K562 (cell line): ENCODE results near the gene POU2F3. TPM values are rescaled to one million over a fixed set of nuclear protein-coding genes. Genes with fewer than 3 reads are reported as not detected.

Experiments
- ARID1B ChIP-seq: fragments of 450-650 bp; IDR thresholded peaks from 2 replicates; pipeline ENCODE4 v1.6.1; 2016; ENCODE audit warnings: antibody characterized with exemption, mild to moderate bottlenecking, inconsistent platforms
- CBX3 ChIP-seq, 2 experiments: IDR thresholded peaks; 1 replicate in 1 of 2; 2 replicates in 1 of 2; pipeline ENCODE4 v1.6.1; 2012; ENCODE audit warnings: inconsistent platforms in 2 of 2, low read length in 2 of 2, borderline replicate concordance in 1 of 2, control low read depth in 1 of 2
- CREM ChIP-seq: IDR thresholded peaks from 2 replicates; pipeline ENCODE4 v1.6.1; 2014; ENCODE audit warnings: antibody characterized with exemption, low read depth
- ETV1 ChIP-seq: fragments of 450-650 bp; conservative IDR thresholded peaks from 2 replicates; pipeline ENCODE4 v1.6.1; 2016; ENCODE audit warnings: missing genetic modification characterization, control low read depth, low read depth, missing compliant biosample characterization
- ETV6 ChIP-seq, 3 experiments: fragments of 150-350 bp in 1 of 3; sonication (generic) in 1 of 3; formaldehyde crosslinking in 1 of 3; IDR thresholded peaks; 2 replicates each; pipeline versions ENCODE4 v1.6.1 to v1.8.0; 2014 to 2022; ENCODE audit warnings: borderline replicate concordance in 2 of 3, low read depth in 2 of 3, antibody characterized with exemption in 1 of 3, low read length in 1 of 3, mild to moderate bottlenecking in 1 of 3, missing genetic modification reagents in 1 of 3
- GABPB2 ChIP-seq: fragments of 250-450 bp; sonication (Bioruptor Pico); conservative IDR thresholded peaks from 2 replicates; pipeline ENCODE4 v1.5.1; 2021; ENCODE audit warnings: mild to moderate bottlenecking
- HES1 ChIP-seq: fragments of 450-650 bp; IDR thresholded peaks from 2 replicates; pipeline ENCODE4 v1.6.1; 2016; ENCODE audit warnings: low read depth, mild to moderate bottlenecking, moderate library complexity
- HEY1 ChIP-seq: fragments of 250-450 bp; sonication (Bioruptor Pico); IDR thresholded peaks from 2 replicates; pipeline ENCODE4 v1.5.0; 2020; ENCODE audit warnings: mild to moderate bottlenecking, moderate library complexity, borderline replicate concordance
- HLTF ChIP-seq: fragments of 450-650 bp; IDR thresholded peaks from 2 replicates; pipeline ENCODE4 v1.6.1; 2016
- JUNB ChIP-seq: fragments of 450-650 bp; formaldehyde crosslinking; conservative IDR thresholded peaks from 2 replicates; pipeline ENCODE4 v1.4.0; 2020; ENCODE audit warnings: mild to moderate bottlenecking
- KAT2B ChIP-seq: IDR thresholded peaks from one replicate; pipeline ENCODE4 v1.6.1; 2012; ENCODE audit warnings: low read depth, mild to moderate bottlenecking, control low read depth, inconsistent platforms, low read length, moderate library complexity
- MBD2 ChIP-seq: sonication (generic); IDR thresholded peaks from 2 replicates; pipeline ENCODE4 v1.6.1; 2016; ENCODE audit warnings: low read depth, borderline replicate concordance
- MTA1 ChIP-seq: fragments of 450-650 bp; IDR thresholded peaks from 2 replicates; pipeline ENCODE4 v1.6.1; 2017; ENCODE audit warnings: borderline replicate concordance
- NR1H2 ChIP-seq: sonication (generic); formaldehyde crosslinking; IDR thresholded peaks from 2 replicates; pipeline ENCODE4 v1.4.0; 2020; ENCODE audit warnings: mild to moderate bottlenecking, missing genetic modification reagents
- PHB2 ChIP-seq: fragments of 450-650 bp; IDR thresholded peaks from 2 replicates; pipeline ENCODE4 v1.6.1; 2017; ENCODE audit warnings: low read depth
- POLR2AphosphoS5 ChIP-seq: IDR thresholded peaks from 2 replicates; pipeline ENCODE4 v1.6.1; 2011; ENCODE audit warnings: mild to moderate bottlenecking, low read depth, low read length, moderate library complexity; ENCODE audit not compliant: control insufficient read depth, insufficient read depth
- RBM15 ChIP-seq: fragments of 200-400 bp; formaldehyde crosslinking; IDR thresholded peaks from 2 replicates; pipeline ENCODE4 v1.6.1; 2018; ENCODE audit warnings: mild to moderate bottlenecking, low read length, moderate library complexity; ENCODE audit not compliant: insufficient read depth
- SIX5 ChIP-seq, 2 experiments: IDR thresholded peaks; 2 replicates each; pipeline ENCODE4 v1.6.1; 2011; ENCODE audit warnings: low read length in 2 of 2, borderline replicate concordance in 1 of 2, low read depth in 1 of 2, mild to moderate bottlenecking in 1 of 2, moderate library complexity in 1 of 2; ENCODE audit not compliant: insufficient read depth in 1 of 2
- SRSF3 ChIP-seq: fragments of 200-400 bp; formaldehyde crosslinking; IDR thresholded peaks from 2 replicates; pipeline ENCODE4 v1.6.1; 2016; ENCODE audit warnings: mild to moderate bottlenecking, low read length, moderate library complexity; ENCODE audit not compliant: insufficient read depth
- TCF3 ChIP-seq: sonication (generic); formaldehyde crosslinking; IDR thresholded peaks from 2 replicates; pipeline ENCODE4 v1.4.0; 2020; ENCODE audit warnings: mild to moderate bottlenecking, missing genetic modification reagents
- TCF7L2 ChIP-seq: fragments of 150-350 bp; IDR thresholded peaks from 2 replicates; pipeline ENCODE4 v1.6.1; 2016; ENCODE audit warnings: low read depth, mild to moderate bottlenecking, low read length, moderate library complexity
- TRIM24 ChIP-seq, 2 experiments: fragments of 450-650 bp; IDR thresholded peaks; 2 replicates each; pipeline ENCODE4 v1.6.1; 2016
- VEZF1 ChIP-seq: fragments of 200-800 bp; sonication (Bioruptor generic); IDR thresholded peaks from 2 replicates; pipeline ENCODE4 v1.6.1; 2017; ENCODE audit warnings: missing genetic modification characterization, missing compliant biosample characterization
- ZEB2 ChIP-seq: fragments of 450-650 bp; IDR thresholded peaks from 2 replicates; pipeline ENCODE4 v1.6.1; 2016
- ZNF384 ChIP-seq: IDR thresholded peaks from 2 replicates; pipeline ENCODE4 v1.6.1; 2012; ENCODE audit warnings: low read depth, low read length, improper control_type of control experiment
- ZNF75A ChIP-seq: fragments of 450-650 bp; formaldehyde crosslinking; IDR thresholded peaks from 2 replicates; pipeline ENCODE4 v1.4.0; 2020; ENCODE audit warnings: mild to moderate bottlenecking
- polyA plus RNA-seq, 8 experiments: library from polyadenylated mRNA; depleted of rRNA in 4 of 8; stranded (reverse) in 5 of 8; unstranded in 3 of 8; fragments of >200 nt; fragmentation: Nextera tagmentation in 2 of 8; fragmentation: Illumina TruSeq in 1 of 8; extraction: Ambion mirVana in 2 of 8; extraction: Trizol in 1 of 8; gene quantifications; 2 replicates each; pipeline versions ENCODE4 v1.2.1 to v1.2.3, GENCODE V29; 2011 to 2014; ENCODE audit warnings: inconsistent platforms in 1 of 8, missing spikeins in 1 of 8
- total RNA-seq, 7 experiments: library from RNA; depleted of rRNA in 6 of 7; stranded (reverse); fragments of >200 nt in 6 of 7; fragmentation: Illumina TruSeq in 2 of 7; extraction: Trizol in 2 of 7; gene quantifications; 2 replicates each; pipeline versions ENCODE4 v1.2.1 to v1.2.3, GENCODE V29; 2011 to 2021; ENCODE audit warnings: low replicate concordance in 1 of 7
- TF ChIP-seq, protein P1 (sequence below): fragments of 450-650 bp; formaldehyde crosslinking; IDR thresholded peaks from 2 replicates; pipeline ENCODE4 v1.4.0; 2022; ENCODE audit warnings: missing genetic modification characterization

The POU2F3 gene
- total and polyA plus RNA-seq, 9 of the 15 experiments (the other 6 are each of a cell fraction or from before 2014, with no cell fraction given), result not detected

GRCh38 chr11:120344302-120345004 lies 104.5 kb downstream of the POU2F3 start (continued):
- TF ChIP-seq VEZF1 (peak; percentile 43; the same call in 1 of the 2 replicates), RBM15 (no peak), KAT2B (no peak), SRSF3 (no peak), ZEB2 (peak; percentile 83), CBX3 (IDR thresholded peaks at IDR 0.05; ENCODE audit: borderline replicate concordance in 1 of 2, low read length in 2 of 2) (no peak), ETV1 (peak; percentile 98), HLTF (no peak), ETV6 (IDR thresholded peaks at IDR 0.05; ENCODE audit: borderline replicate concordance in 1 of 2, low read depth in 2 of 2, low read length in 1 of 2) (peak in 1 of 2 experiments; percentile 90; a peak in 2 of 4 replicates), ETV6 (CRISPR knock-in tag; IDR thresholded peaks at IDR 0.05; ENCODE audit: borderline replicate concordance) (no peak), GABPB2 (no peak), CREM (peak; percentile 51; the same call in 1 of the 2 replicates), NR1H2 (CRISPR knock-in tag) (no peak), MBD2 (0 out of 2 replicates have a peak, but pooled peaks have one; percentile 29), MTA1 (peak; percentile 83), ZNF75A (no peak), HES1 (peak; percentile 94), TRIM24 (IDR thresholded peaks at IDR 0.05) (peak in 1 of 2 experiments; percentile 41; a peak in 1 of 4 replicates), HEY1 (CRISPR knock-in tag) (0 out of 2 replicates have a peak, but pooled peaks have one; percentile 64), SIX5 (IDR thresholded peaks at IDR 0.05; ENCODE audit: borderline replicate concordance in 1 of 2, insufficient read depth in 1 of 2, low read depth in 1 of 2, low read length in 2 of 2) (no peak), ARID1B (peak; percentile 81), PHB2 (no peak), POLR2AphosphoS5 (peak; percentile 40; the same call in 1 of the 2 replicates), JUNB (CRISPR knock-in tag) (no peak), TCF7L2 (no peak), TCF3 (CRISPR knock-in tag) (peak; percentile 56), ZNF384 (peak; percentile 51; the same call in 1 of the 2 replicates)
- TF ChIP-seq, protein P1, sequence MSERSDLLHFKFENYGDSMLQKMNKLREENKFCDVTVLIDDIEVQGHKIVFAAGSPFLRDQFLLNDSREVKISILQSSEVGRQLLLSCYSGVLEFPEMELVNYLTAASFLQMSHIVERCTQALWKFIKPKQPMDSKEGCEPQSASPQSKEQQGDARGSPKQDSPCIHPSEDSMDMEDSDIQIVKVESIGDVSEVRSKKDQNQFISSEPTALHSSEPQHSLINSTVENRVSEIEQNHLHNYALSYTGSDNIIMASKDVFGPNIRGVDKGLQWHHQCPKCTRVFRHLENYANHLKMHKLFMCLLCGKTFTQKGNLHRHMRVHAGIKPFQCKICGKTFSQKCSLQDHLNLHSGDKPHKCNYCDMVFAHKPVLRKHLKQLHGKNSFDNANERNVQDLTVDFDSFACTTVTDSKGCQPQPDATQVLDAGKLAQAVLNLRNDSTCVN (CRISPR knock-in tag), result no peak
